ENCODE measurements around the gene ROS1.
"Not testable (repeated sequence)": the region's sequence is repeated elsewhere in the genome, so short reads cannot be mapped to it uniquely, and the experiment has no call there.

The ROS1 gene

DNA sequence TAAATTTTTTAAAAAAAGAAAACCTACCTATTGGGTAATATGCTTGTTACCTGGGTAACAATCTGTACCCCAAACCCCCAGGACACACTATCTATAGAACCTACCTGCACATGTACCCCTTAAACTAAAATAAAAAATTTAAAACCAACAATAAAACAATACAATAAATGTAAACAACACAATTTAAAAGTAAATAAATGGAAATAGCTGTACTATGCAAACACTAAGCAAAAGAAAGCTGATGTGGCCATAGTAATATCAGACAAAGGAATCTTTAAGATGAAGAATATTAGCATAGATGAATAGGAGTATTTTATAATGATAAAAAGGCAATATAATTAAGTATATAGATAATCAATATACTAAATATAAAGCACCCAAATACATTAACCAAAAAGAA lies 50.3 kb downstream of the ROS1 start:
- DNase-seq, result no peak

DNA sequence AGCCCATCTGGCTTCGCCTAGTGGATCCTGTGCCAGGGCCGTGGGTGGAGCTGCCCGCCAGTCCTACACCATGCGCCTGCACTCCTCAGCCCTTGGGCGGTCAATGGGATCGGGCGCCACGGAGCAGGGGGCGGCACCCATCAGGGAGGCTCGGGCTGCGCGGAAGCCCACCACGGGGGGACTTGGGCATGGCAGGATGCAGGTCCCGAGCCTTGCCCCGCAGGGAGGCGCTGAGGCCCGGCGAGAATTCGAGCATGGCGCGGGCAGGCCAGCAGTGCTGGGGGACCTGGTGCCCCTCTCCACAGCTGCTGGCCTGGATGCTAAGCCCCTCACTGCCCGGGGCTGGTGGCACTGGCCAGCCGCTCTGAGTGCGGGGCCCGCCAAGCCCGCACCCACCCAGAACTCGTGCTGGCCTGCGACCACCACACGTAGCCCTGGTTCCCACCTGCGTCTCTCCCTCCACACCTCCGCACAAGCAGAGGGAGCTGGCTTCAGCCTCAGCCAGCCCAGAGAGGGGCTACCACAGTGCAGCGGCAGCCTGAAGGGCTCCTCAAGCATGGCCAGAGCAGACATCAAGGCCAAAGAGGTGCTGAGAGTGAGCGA lies 52.4 kb downstream of the ROS1 start:
- no peak for DNase-seq

DNA sequence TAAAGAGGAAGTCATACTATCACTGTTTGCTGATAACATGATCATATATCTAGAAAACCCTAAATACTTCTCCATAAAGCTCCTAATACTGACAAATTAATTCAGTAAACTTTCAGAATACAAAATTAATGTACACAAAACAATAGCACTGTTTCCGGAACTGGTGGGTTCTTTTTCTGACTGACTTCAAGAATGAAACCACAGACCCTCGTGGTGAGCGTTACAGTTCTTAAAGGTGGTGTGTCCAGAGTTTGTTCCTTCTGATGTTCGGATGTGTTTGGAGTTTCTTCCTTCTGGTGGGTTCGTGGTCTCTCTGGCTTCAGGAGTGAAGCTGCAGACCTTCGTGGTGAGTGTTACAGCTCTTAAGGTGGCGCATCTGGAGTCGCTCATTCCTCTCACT lies 53.5 kb downstream of the ROS1 start:
- DNase-seq, result not testable (repeated sequence)

- no peak for DNase-seq
Measured at GRCh38 chr6:117371492-117371891, 54.2 kb downstream of the ROS1 start.

DNA sequence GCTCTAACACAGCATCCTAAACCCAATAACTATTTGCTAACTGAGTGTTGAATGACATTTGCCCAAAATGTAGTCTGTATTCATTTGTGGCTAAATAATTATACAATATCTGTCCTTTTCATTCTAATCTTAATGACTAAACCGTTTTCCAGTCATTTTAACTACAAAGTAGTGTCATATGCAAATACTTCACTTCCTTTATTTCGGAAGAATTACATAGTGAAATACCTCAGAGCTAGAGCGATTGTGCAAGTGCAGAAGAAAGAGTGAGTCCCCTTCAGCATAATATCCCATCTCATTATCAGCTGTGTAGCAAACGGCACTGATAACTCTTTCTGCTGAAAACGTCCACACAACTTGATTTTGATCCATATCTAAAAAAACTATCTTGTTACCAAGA lies 66.2 kb downstream of the ROS1 start:
- DNase-seq, result no peak

GRCh38 chr6:117354671-117355070 lies 71.1 kb downstream of the ROS1 start:
- no peak for DNase-seq

DNA sequence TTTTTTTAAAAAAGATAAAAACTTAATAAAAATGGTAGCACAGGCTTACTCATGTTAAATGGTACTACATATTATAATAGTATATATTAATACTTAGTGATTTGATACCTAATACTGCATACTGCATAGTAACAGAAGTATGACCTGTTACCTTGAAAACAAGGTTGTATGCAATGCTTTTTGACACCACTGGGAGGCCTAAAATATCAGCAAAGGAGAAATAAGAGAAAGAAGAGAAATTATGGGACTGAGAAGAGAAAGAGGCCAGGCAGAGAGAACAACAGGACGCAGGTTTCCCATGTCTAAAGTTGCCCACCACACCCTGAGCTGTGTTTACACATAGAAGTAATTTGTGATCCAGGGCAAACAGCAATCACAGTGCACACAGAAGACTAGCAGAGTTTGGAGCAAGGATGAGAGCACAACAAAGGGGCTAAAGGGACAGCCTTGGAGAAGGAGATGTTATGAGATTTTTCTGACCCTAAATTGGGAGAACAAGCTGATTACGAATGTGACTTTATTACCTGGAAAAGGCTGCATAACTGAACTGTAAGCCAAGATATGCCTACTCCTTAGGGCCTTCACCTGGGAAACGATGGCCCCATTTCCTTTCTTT lies 73.2 kb downstream of the ROS1 start:
- no peak for DNase-seq

DNA sequence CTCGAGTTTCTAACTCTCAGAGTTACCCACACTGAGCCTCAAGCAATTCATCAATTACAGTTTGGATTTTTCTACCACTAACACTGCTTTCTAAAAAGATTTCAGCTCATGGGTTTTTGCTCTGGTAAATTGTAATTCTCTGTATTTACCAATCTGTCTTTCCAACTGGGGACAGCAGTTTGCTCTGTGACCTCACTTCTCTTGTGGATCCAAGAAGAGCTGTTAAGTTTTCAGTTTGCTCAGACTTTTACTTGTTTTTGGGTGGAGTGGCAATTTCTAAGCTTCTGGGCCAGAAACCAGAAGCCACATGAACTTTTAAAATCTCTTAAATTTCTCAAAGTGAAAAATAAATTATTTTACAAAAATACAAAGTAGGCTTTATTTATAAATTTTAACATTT lies 74.2 kb downstream of the ROS1 start:
- DNase-seq, result no peak

DNA sequence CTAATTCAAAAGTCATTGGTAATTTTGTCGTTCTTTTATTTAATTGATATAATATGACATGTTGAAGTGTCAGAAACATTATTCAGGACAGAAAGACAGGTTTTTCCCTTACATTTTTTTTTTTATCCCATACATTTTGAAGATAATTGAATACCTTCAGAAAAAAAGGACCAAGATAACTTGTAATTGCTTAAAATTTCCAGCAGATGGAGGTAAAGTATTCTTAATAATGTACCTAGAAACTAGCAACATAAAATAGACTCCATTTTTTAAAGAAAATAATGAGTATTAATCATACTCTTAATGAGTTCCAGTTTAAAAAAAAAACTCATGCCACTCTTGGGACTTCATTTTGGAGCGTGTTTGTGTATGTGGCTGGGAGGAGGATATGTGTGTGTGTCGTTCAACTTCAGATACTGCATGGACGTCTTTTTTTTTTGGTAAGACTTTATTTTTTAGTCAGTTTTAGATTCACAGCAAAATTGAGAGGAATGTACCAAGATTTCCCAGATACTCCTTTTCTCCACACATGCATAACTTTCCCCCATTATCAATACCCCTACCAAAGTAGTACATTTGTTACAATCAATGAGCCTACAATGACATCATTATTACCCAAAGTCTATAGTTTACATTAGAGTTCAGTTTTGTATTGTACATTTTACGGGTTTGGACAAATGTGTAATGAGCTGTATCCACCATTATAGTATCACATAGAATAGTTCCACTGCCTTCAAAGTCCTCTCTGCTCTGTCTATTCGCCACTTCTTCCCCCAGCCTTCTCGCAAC lies 79.4 kb downstream of the ROS1 start:
- DNase-seq, result no peak

- DNase-seq, result no peak
Measured at GRCh38 chr6:117345292-117345610, 80.5 kb downstream of the ROS1 start.

DNA sequence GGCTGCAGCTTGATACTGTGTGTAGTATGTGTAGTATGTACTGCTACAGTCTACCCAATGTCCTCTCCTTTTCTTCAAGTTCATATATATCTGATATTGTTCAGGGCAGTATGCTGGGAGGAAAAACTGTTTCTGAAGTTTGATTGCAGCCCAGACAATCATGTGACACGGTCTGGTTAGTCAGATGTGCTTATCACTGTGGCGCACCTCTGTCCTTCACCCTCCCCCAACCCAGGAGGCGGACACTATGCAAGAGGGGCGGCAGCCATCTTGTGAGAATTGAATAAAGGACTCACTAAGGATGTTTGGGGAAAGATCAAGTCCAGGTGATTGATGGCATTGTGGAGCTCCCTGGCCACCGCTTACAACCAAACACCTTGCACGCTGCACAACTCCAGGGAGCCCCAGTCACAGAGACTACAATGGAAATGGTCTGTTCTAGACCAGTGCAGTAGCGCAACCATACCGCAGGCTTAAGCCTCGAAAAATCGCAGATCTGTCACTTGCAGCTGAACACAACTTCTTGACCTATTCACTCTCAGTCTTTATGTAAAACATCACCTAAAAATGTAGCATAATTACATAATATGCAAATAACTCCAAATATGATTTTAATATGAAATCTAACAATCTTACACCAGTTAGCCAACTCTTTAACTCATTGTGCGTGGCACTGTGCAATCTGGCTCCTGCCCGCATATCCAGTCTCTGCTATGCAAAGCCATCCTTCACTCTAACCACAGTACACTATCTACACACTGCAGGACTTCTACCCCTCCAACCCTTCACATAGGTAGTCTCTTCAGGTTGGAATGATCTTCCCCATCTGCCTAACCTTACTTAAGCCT lies 81.1 kb downstream of the ROS1 start:
- DNase-seq, result no peak

GRCh38 chr6:117338567-117338966 lies 87.2 kb downstream of the ROS1 start:
- no peak for DNase-seq

- no peak for DNase-seq
Measured at GRCh38 chr6:117329926-117330325, 95.8 kb downstream of the ROS1 start.

DNA sequence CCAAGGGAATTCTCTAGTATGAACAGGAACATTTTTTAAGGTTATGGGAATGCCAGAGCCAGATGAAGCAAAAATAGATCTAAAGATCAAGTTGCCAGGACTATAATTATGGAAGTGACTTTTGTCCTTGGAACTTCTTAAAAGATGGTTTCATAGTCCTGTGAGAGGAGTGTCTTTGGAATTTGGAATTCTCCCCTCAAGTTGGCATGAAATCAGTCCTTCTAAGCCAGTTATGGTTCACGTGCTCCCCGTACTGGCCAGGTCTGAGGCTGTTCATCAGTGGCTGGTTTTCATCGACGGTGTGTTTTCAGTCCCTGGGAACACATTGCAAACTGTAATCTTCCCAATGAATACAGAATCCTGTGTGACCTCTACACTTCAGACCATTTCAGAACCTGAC lies 97.2 kb downstream of the ROS1 start:
- DNase-seq, result no peak

DNA sequence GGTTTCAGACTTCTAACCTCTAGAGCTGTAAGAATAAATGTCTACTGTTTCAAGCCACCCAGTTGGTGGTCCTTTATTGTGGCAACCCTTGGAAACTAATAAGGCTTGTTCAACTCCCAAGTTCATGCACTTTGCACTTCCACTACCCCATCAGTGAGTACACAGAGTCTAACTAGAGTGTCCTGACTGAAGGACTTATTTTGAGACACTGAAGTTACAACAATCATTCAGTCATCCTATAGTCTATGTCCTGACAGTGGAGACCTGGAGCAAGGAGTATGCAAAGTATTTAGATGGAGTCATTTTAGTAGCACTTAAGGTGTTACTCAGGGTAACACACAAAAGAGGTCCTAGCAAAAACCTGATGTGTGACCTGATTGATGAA lies 97.7 kb downstream of the ROS1 start:
- no peak for DNase-seq

DNA sequence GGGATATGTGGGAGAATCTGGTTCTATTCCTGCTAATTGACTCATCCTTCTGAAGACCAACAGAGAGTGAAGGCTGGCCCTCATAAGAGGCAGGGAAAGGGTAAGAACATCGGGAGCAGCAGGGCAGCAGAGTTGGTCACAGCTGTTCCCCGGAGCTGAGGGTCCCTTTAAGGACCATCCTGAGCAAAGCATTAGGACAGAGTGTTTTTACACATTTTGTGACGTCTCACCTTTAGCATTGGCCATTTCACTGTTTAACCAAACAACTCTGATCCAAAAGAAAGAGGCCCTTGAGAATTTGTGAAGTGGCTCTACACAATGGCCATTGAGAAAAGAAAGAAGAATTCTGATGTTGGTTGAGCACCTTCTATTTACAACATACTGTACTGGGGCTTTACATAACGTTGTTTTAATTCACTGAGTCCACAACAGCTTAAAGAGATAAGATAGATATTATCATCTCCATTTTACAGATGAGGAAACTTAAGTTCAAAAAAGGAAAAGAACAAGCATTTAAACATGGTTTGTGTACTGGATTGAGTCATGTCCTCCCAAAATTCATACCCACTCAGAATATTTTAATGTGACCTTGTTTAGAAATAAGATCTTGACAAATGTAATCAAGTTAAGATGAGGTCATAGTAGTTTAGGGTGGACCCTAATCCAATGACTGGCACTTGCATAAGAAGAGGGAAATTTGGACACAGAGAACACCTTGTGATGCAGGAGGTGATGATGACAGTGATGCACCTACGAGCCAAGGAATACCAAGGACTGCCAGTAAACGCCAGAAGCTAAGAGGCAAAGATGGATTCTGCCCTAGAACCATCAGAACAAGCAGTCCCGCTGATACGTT lies 98.4 kb downstream of the ROS1 start:
- no peak for DNase-seq

DNA sequence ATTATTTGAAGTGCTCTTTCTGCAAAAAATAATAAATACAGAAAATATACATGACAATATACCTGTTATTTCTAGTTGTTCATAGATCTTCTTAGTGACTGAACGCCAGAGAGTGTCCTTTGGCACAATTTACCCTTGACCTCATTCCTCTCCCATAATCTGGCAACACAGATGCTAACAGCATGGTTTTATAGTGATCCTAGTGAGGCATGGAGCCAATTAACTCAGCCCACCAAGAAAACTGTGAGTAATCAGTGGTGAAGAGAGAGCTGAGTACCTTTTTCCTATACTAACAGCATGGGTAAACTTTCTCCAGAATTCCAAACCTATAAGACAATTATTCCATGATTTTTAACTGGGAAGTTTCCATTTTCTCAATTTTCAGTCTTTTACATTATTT lies 99.3 kb downstream of the ROS1 start:
- no peak for DNase-seq

GRCh38 chr6:117317261-117317660 lies 108.5 kb downstream of the ROS1 start:
- DNase-seq, result no peak

DNA sequence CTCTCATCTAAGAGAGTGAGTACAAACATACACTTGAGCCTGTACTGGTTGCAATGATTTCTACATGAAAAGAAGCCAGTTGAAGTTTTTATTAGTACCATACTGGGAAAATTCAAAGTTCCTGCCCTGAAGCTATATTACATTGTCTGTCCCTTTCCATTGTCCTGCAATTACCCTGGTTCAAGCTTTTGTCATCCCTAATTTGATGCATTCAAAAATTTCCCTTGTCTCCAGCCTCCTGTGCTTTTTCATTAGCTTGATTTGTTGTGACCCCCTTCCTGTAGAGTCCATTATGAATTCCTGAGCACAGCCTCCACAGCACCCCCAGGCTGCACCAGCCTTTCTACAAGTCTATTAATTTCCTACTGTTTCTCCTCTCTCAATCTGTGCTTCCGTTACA lies 114.0 kb downstream of the ROS1 start:
- DNase-seq, result no peak

GRCh38 chr6:117311310-117311709 lies 114.4 kb downstream of the ROS1 start:
- no peak for DNase-seq

DNA sequence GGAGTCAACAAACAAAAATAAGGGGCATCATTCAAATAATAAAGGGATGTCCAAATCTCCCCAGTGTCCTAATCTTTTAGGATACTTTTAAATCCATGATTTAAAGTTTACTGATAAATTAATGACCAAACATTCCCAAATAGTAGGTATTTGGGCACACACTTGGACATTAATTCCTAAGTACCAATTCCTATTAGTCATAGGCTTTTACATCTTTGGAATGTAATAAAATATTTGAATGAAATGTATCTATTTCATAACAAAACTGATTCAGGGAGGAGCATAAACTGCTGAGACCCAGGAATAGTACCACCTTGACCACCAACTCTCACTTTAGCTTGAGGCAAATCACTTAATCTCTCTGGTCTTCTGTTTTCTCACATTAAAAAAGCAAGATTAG lies 116.1 kb downstream of the ROS1 start:
- DNase-seq, result no peak

GRCh38 chr6:117309069-117309468 lies 116.7 kb downstream of the ROS1 start:
- no peak for DNase-seq

- DNase-seq, result no peak
Measured at GRCh38 chr6:117307655-117308054, 118.1 kb downstream of the ROS1 start.
